CD4-positive, alpha-beta T cell treated with Interleukin-2 at 100 ng/mL for 4 hours (primary cell): ENCODE data around the gene PAIP2B.

Experiments
- DNase-seq: peaks from one replicate; pipeline ENCODE4 v3.0.0-alpha.2; 2020; ENCODE audit warnings: low spot score

Gene PAIP2B

GRCh38 chr2:71153585-71154224 is 73.2 kb downstream of the PAIP2B start:
- no peak for DNase-seq

- no peak for DNase-seq
These were observed 75.3 kb downstream of the PAIP2B start for GRCh38 chr2:71151620-71152019.

- DNase-seq, result no peak
These were observed 76.7 kb downstream of the PAIP2B start for GRCh38 chr2:71150082-71150816.

- DNase-seq, result no peak
These were observed 78.3 kb downstream of the PAIP2B start for GRCh38 chr2:71148506-71149063.

GRCh38 chr2:71143782-71144181 is 83.1 kb downstream of the PAIP2B start:
- DNase-seq, result no peak

GRCh38 chr2:71136174-71136573 is 90.7 kb downstream of the PAIP2B start:
- no peak for DNase-seq

GRCh38 chr2:71133603-71134002 is 93.3 kb downstream of the PAIP2B start:
- no peak for DNase-seq
